SK-N-SH (cell line): Measurements from ENCODE around the gene ARPC2. TPM values are rescaled to one million over a fixed set of nuclear protein-coding genes. Genes with fewer than 3 reads are reported as not detected.

Experiments
- CTCF ChIA-PET: fragments of 300-600, 350-600 bp; formaldehyde crosslinking; extraction: SDS; loops from one replicate; lab custom pipeline; 2021; lab: Yijun Ruan, JAX
- POLR2A ChIA-PET: fragments of 350-600 bp; sonication (Branson Sonifier 250); formaldehyde crosslinking; extraction: SDS; loops from one replicate; lab custom pipeline; 2020; ENCODE audit warnings: antibody characterized with exemption, inconsistent platforms; lab: Yijun Ruan, JAX
- DNase-seq: peaks from one replicate; pipeline ENCODE4 v3.0.0; 2012
- H2AFZ ChIP-seq: fragments of 200-600 bp; sonication (generic); 2 replicates; pipeline ENCODE4 v1.8.1; 2016; ENCODE audit warnings: antibody characterized with exemption, mild to moderate bottlenecking, low read depth
- H3F3A ChIP-seq: fragments of 200-600 bp; sonication (generic); replicated peaks from 2 replicates; pipeline ENCODE3; 2016; ENCODE audit warnings: antibody characterized with exemption, mild to moderate bottlenecking; ENCODE audit not compliant: insufficient read depth
- H3K27ac ChIP-seq, 2 experiments: fragments of 200-500 bp in 1 of 2; fragments of 200-600 bp in 1 of 2; sonication (Bioruptor generic) in 1 of 2; sonication (generic), shearing (Covaris generic) in 1 of 2; 2 replicates each; pipeline versions ENCODE4 v1.5.1 to v1.6.1; 2014 to 2016; ENCODE audit warnings: low read depth in 2 of 2, inconsistent platforms in 1 of 2, low read length in 1 of 2, mild to moderate bottlenecking in 1 of 2, mixed read lengths in 1 of 2
- H3K27me3 ChIP-seq: fragments of 200-600 bp; sonication (generic), shearing (Covaris generic); 2 replicates; pipeline ENCODE4 v1.6.1; 2016; ENCODE audit warnings: mixed run types; ENCODE audit not compliant: insufficient read depth
- H3K36me3 ChIP-seq, 2 experiments: fragments of 200-500 bp in 1 of 2; fragments of 200-600 bp in 1 of 2; sonication (Bioruptor generic) in 1 of 2; sonication (generic) in 1 of 2; replicated peaks in 1 of 2; 2 replicates each; pipeline versions ENCODE3 to v1.5.1; 2014 to 2016; ENCODE audit warnings: low read length in 1 of 2, mild to moderate bottlenecking in 1 of 2; ENCODE audit not compliant: insufficient read depth in 2 of 2, control insufficient read depth in 1 of 2
- H3K4me1 ChIP-seq, 2 experiments: fragments of 200-500 bp in 1 of 2; fragments of 200-600 bp in 1 of 2; sonication (Bioruptor generic) in 1 of 2; sonication (generic), shearing (Covaris generic) in 1 of 2; 2 replicates each; pipeline versions ENCODE4 v1.5.1 to v1.6.1; 2014 to 2016; ENCODE audit warnings: low read depth in 1 of 2, low read length in 1 of 2, mixed run types in 1 of 2; ENCODE audit not compliant: insufficient read depth in 2 of 2, control insufficient read depth in 1 of 2
- H3K4me2 ChIP-seq: fragments of 200-600 bp; sonication (generic), shearing (Covaris generic); 2 replicates; pipeline ENCODE4 v1.6.1; 2017; ENCODE audit warnings: mixed run types
- H3K4me3 ChIP-seq, 2 experiments: fragments of 200-500 bp in 1 of 2; fragments of 200-600 bp in 1 of 2; sonication (Bioruptor generic) in 1 of 2; sonication (generic), shearing (Covaris generic) in 1 of 2; 2 replicates each; pipeline versions ENCODE4 v1.5.1 to v1.8.1; 2014 to 2016; ENCODE audit warnings: low read depth in 2 of 2, inconsistent platforms in 1 of 2, low read length in 1 of 2, mild to moderate bottlenecking in 1 of 2, mixed read lengths in 1 of 2, moderate library complexity in 1 of 2
- H3K79me2 ChIP-seq: fragments of 200-600 bp; sonication (generic); 2 replicates; pipeline ENCODE4 v1.8.1; 2017; ENCODE audit warnings: mild to moderate bottlenecking; ENCODE audit not compliant: insufficient read depth
- H3K9ac ChIP-seq: fragments of 200-600 bp; sonication (generic); 2 replicates; pipeline ENCODE4 v1.6.1; 2017; ENCODE audit warnings: mixed run types
- H3K9me2 ChIP-seq: fragments of 200-600 bp; sonication (generic); 2 replicates; pipeline ENCODE4 v1.6.1; 2017; ENCODE audit warnings: mixed run types
- H3K9me3 ChIP-seq: fragments of 200-600 bp; sonication (generic); 2 replicates; pipeline ENCODE4 v1.6.1; 2017; ENCODE audit warnings: mixed run types, mild to moderate bottlenecking, moderate library complexity
- H4K20me1 ChIP-seq: fragments of 200-600 bp; sonication (generic); 2 replicates; pipeline ENCODE4 v1.6.1; 2017; ENCODE audit warnings: mild to moderate bottlenecking, mixed run types; ENCODE audit not compliant: insufficient read depth
- ELF1 ChIP-seq: IDR thresholded peaks from 2 replicates; pipeline ENCODE4 v1.4.0; 2012
- EP300 ChIP-seq, 2 experiments: IDR thresholded peaks; 2 replicates each; pipeline versions ENCODE4 v1.4.0 to v1.6.1; 2012; ENCODE audit warnings: borderline replicate concordance in 1 of 2, low read depth in 1 of 2, low read length in 1 of 2
- FOSL2 ChIP-seq: IDR thresholded peaks from 2 replicates; pipeline ENCODE4 v1.4.0; 2012; ENCODE audit warnings: low read depth, mild to moderate bottlenecking, moderate library complexity, borderline replicate concordance
- FOXJ3 ChIP-seq: sonication (generic); formaldehyde crosslinking; IDR thresholded peaks from 2 replicates; pipeline ENCODE4 v1.5.1; 2020; ENCODE audit warnings: mild to moderate bottlenecking, missing genetic modification reagents
- FOXM1 ChIP-seq: IDR thresholded peaks from 2 replicates; pipeline ENCODE4 v1.4.0; 2012; ENCODE audit warnings: low read depth, mild to moderate bottlenecking
- GATA2 ChIP-seq: sonication (generic); formaldehyde crosslinking; IDR thresholded peaks from 2 replicates; pipeline ENCODE4 v1.5.0; 2020; ENCODE audit warnings: mild to moderate bottlenecking, missing genetic modification reagents
- JUND ChIP-seq: IDR thresholded peaks from 2 replicates; pipeline ENCODE4 v1.4.0; 2012
- MEF2A ChIP-seq: IDR thresholded peaks from 2 replicates; pipeline ENCODE4 v1.4.0; 2012; ENCODE audit warnings: low read depth, borderline replicate concordance
- MXI1 ChIP-seq: IDR thresholded peaks from 2 replicates; pipeline ENCODE4 v1.6.1; 2012; ENCODE audit warnings: mild to moderate bottlenecking, low read depth, low read length, improper control_type of control experiment
- NFIC ChIP-seq: IDR thresholded peaks from 2 replicates; pipeline ENCODE4 v1.4.0; 2012; ENCODE audit warnings: borderline replicate concordance
- RCOR1 ChIP-seq: fragments of 150-350 bp; IDR thresholded peaks from 2 replicates; pipeline ENCODE4 v1.6.1; 2017; ENCODE audit warnings: antibody characterized with exemption, low read length
- TAF1 ChIP-seq: IDR thresholded peaks from 2 replicates; pipeline ENCODE4 v1.6.1; 2012; ENCODE audit warnings: low read depth, mild to moderate bottlenecking, low read length, moderate library complexity, borderline replicate concordance
- TCF12 ChIP-seq: IDR thresholded peaks from 2 replicates; pipeline ENCODE4 v1.4.0; 2012
- USF2 ChIP-seq: fragments of 150-350 bp; IDR thresholded peaks from 2 replicates; pipeline ENCODE4 v1.6.1; 2017; ENCODE audit warnings: antibody characterized with exemption, low read length, low read depth, borderline replicate concordance
- WGBS: methylation state at CpG from one replicate; pipeline ENCODE4 v1.1.6; 2017; ENCODE audit warnings: low lambda C conversion rate; 5-methylcytosine and 5-hydroxymethylcytosine counted together
- polyA plus RNA-seq, 3 experiments: library from polyadenylated mRNA; depleted of rRNA; stranded (reverse); fragments of >200 nt; gene quantifications; 2 replicates each; pipeline ENCODE4 v1.2.3, GENCODE V29; 2012

Gene ARPC2
- polyA plus RNA-seq, 1 of the 3 experiments (the other 2 are of a cell fraction) = 319 TPM

GRCh38 chr2:218223046-218223445, 6.1 kb downstream of the ARPC2 start:
- WGBS = 85% methylated on average over 5 of the region's 5 CpGs
- peaks cover 100% of the 10 kb centered on the region for H3K79me2 ChIP-seq
- no peak overlapping the region for H3K9ac ChIP-seq
- H3K4me1 ChIP-seq = peaks cover 15 to 30% of the 10 kb centered on the region in 2 experiments
- TF ChIP-seq MXI1 = no peak
- no peak for TF ChIP-seq NFIC
- no peak for TF ChIP-seq TCF12
- no peak for TF ChIP-seq FOXM1
- TF ChIP-seq JUND = no peak
- peaks cover 80% of the 10 kb centered on the region for H4K20me1 ChIP-seq
- H3F3A ChIP-seq = peaks cover 23% of the 10 kb centered on the region
- POLR2A ChIA-PET = no interaction called here
- no peak overlapping the region for H3K4me3 ChIP-seq
- no peak for DNase-seq
- no peak overlapping the region for H3K27ac ChIP-seq
- no peak overlapping the region for H3K4me2 ChIP-seq
- H3K9me2 ChIP-seq = no peaks in the 10 kb centered on the region
- no peak overlapping the region for H2AFZ ChIP-seq
- no peaks in the 10 kb centered on the region for H3K9me3 ChIP-seq
- CTCF ChIA-PET = no interaction called here
- no peaks in the 10 kb centered on the region for H3K27me3 ChIP-seq
- peaks cover 62 to 65% of the 10 kb centered on the region in 2 experiments for H3K36me3 ChIP-seq

GRCh38 chr2:218224186-218224585, 7.2 kb downstream of the ARPC2 start:
- WGBS = 83% methylated on average over 1 of the region's 1 CpG
- ChIA-PET POLR2A (no interaction called here), CTCF (no interaction called here)
- TF ChIP-seq USF2 = no peak
- TF ChIP-seq GATA2 (CRISPR knock-in tag) = no peak
- no peak for TF ChIP-seq TAF1
- TF ChIP-seq MXI1 = no peak
- TF ChIP-seq RCOR1 = no peak
- TF ChIP-seq FOXJ3 (CRISPR knock-in tag) = no peak
- TF ChIP-seq FOXM1 = no peak
- TF ChIP-seq MEF2A = no peak
- no peak for TF ChIP-seq FOSL2
- TF ChIP-seq NFIC = no peak
- TF ChIP-seq ELF1 = no peak
- TF ChIP-seq EP300 (IDR thresholded peaks at IDR 0.05; ENCODE audit: borderline replicate concordance in 1 of 2, low read depth in 1 of 2, low read length in 1 of 2) = no peak
- no peak overlapping the region for H3K4me2 ChIP-seq
- H2AFZ ChIP-seq = no peak overlapping the region
- peaks cover 35% of the 10 kb centered on the region for H3F3A ChIP-seq
- H3K4me1 ChIP-seq = peaks cover 15 to 41% of the 10 kb centered on the region in 2 experiments
- no peak overlapping the region for H3K4me3 ChIP-seq
- peaks cover 93% of the 10 kb centered on the region for H3K79me2 ChIP-seq
- peak overlapping the region in 1 of 2 experiments; percentile 1; a peak in 2 of 4 replicates for H3K27ac ChIP-seq
- no peak overlapping the region for H3K9ac ChIP-seq
- DNase-seq = no peak
- H3K9me2 ChIP-seq = no peaks in the 10 kb centered on the region
- no peaks in the 10 kb centered on the region for H3K27me3 ChIP-seq
- peaks cover 70 to 73% of the 10 kb centered on the region in 2 experiments for H3K36me3 ChIP-seq
- no peaks in the 10 kb centered on the region for H3K9me3 ChIP-seq
- peaks cover 69% of the 10 kb centered on the region for H4K20me1 ChIP-seq
